GM18873 (cell line): ENCODE measurements around the gene RAI14.
"Not testable (repeated sequence)": the region's sequence is repeated elsewhere in the genome, so short reads cannot be mapped to it uniquely, and the experiment has no call there.

Experiments used
- ATAC-seq: cut with Tn5 transposase; IDR thresholded peaks from one replicate; pipeline ENCODE4 v1.9.1; 2021; ENCODE audit warnings: mild to moderate bottlenecking, moderate library complexity, moderate number of reproducible peaks; ENCODE audit not compliant: unreplicated experiment, low FRiP score

The RAI14 gene

GRCh38 chr5:34697308-34698108 is 41.4 kb downstream of the RAI14 start:
- ATAC-seq = no peak

DNA sequence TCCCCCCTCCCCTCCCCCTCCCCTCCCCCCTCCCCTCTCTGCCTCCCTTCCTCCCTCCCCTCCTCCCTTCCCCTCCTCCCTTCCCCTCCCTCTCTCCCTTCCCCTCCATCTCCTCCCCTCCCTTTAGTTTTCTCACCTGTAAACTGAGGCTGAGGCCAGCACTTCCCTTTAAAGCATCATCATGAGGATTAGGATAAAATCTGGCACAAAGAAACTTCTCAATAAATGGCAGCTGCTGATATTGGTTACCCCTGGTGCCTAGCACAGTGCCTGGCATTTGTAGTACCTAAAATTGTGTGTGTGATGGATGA is 41.9 kb downstream of the RAI14 start:
- ATAC-seq = no peak

GRCh38 chr5:34698754-34699153 is 42.6 kb downstream of the RAI14 start:
- no peak for ATAC-seq

DNA sequence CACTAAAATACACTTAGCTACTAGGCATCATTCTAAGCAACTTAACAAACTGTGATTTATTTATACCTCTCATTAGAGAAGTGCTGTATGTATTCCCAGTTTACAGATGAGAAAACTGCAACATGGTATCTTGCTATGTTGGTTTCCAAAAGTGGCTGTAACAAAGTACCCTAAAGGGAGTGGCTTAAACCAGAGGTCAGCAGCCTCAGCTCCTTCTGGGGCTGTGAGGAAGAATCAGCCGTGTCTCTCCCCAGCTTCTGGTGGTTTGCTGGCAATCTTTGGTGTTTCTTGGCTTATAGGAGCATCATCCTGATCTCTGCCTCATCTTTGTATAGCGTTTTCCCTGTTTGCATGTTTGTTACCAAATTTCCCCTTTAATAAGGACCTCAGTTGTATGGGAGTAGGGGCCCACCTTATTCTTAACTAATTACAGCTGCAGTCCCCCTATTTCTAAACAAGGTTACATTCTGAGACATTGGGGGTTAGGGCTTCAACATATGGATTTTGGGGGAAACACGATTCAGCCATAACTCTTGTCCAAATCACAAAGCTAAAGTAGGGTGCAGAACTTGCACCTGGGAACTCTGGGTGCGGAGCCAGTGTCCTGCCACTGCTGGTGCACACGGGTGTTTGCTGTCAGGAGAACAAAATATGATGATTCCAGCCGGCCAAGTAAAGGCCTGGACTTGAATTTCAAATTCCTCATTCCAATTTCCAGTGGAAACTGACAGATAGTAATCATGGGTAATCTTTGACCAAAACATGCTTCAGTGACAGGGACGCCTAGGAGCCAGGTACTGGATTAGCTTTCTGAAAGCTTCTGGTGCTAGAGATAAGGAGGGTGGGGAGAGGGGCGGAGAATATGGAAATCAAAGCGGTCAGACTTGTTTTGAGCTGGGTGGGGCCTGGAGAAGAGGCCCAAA is 43.3 kb downstream of the RAI14 start:
- no peak for ATAC-seq

- no peak for ATAC-seq
Measured at GRCh38 chr5:34700078-34700452, 43.9 kb downstream of the RAI14 start.

DNA sequence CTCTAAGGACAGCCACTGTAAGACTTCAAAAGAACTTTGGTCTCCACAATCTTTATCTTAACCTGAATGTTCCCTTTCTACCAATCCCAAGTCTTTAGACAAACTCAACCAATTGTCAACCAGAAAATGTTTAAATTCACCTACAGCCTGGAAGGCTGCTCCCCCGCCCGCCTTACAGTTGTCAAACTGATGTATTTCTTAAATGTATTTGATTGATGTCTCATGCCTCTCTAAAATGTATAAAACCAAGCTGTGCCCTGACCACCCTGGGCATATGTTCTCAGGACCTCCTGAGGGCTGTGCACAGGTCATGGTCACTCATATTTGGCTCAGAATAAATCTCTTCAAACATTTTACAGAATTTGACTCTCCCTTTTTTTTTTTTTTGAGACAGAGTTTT is 45.3 kb downstream of the RAI14 start:
- not testable (repeated sequence) for ATAC-seq

- ATAC-seq = no peak
Measured at GRCh38 chr5:34703767-34704713, 47.9 kb downstream of the RAI14 start.

GRCh38 chr5:34706084-34706483 is 50.0 kb downstream of the RAI14 start:
- ATAC-seq = no peak

DNA sequence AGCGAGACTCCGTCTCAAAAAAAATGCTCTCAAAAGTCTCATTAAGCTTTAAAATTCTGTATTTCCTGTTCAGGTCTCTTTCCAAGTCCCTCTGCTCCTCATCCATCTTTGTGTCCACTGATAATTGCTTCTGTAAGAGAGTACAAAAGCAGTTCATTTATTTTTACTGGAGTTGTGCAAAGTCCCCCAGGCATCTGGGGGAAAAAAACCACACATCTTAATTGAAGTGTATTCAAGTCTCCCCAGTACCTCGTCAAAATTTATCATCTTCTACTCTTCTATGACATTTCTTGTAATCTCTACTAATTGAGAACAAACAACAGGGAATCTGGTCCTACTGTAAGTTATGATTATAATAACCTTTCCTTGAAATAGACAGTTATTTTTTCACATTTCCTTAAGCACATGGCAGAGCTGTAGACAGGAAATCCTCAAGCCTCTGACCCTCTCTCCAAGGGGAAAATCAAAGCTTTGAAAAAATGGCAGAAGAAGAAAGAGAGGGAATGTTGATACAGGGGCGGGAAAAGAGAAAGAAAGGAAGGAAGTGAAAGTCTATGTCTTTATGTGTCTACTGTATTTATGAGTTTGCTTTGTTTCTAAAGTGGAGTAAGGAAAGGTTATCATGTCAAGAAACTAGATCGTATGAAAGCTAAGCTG is 51.5 kb downstream of the RAI14 start:
- ATAC-seq = no peak

- ATAC-seq = no peak
Measured at GRCh38 chr5:34708777-34709176, 52.6 kb downstream of the RAI14 start.

GRCh38 chr5:34709861-34710673 is 53.9 kb downstream of the RAI14 start:
- no peak for ATAC-seq

DNA sequence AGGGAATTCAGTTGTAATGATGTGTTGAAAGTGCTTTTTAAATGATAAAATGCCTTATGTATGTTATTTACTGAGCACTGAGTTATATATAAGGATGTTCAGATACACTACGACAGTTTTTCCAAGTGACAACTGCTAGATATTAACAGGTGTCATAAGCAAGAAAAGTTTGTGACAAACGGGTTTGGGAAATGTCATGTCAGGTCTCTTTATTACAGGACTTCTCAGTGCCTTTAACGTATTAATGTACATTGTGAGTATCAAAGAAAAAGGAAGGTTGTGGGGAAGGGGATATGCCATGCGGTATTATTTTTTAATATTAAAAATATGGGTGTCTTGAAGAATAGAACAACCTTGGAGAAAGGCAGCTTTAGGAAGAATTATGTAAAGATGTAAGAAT is 56.4 kb downstream of the RAI14 start:
- no peak for ATAC-seq

DNA sequence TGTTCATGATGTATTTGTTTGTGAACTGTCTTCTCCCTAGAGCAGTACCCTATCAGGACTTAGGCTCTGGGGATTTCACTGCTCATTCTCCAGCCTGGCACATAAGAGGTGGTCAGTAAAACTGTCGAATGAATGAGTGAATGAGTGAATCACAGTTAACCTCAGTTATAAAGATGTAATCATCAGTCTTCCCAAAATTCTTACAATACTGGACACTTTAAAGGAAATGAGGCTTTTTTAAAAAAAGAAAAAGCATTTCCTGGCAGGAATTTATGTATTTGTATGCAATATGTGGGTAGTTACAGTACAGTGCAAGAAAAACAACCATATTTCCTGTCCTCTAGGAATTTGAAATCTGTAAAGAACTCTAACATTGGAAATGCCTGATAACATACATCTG is 59.6 kb downstream of the RAI14 start:
- no peak for ATAC-seq

DNA sequence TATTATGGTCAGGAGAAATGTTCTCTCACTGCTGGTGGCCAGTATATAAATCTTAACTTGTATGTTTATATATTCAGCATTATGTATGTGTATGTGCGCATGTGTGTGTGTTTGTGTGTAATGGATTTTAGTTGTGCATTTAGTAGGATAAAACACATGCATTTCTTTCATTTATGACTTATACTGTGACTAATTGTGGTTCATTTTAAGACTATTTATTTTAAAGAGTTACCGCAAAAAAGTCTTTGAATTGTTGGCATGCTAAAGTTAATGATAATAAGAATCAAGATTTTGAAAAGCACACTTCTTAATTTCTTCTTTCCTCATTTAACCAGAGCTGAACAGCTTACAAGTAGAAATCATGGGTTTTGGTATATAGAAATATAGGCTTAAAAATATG is 60.9 kb downstream of the RAI14 start:
- ATAC-seq = no peak

DNA sequence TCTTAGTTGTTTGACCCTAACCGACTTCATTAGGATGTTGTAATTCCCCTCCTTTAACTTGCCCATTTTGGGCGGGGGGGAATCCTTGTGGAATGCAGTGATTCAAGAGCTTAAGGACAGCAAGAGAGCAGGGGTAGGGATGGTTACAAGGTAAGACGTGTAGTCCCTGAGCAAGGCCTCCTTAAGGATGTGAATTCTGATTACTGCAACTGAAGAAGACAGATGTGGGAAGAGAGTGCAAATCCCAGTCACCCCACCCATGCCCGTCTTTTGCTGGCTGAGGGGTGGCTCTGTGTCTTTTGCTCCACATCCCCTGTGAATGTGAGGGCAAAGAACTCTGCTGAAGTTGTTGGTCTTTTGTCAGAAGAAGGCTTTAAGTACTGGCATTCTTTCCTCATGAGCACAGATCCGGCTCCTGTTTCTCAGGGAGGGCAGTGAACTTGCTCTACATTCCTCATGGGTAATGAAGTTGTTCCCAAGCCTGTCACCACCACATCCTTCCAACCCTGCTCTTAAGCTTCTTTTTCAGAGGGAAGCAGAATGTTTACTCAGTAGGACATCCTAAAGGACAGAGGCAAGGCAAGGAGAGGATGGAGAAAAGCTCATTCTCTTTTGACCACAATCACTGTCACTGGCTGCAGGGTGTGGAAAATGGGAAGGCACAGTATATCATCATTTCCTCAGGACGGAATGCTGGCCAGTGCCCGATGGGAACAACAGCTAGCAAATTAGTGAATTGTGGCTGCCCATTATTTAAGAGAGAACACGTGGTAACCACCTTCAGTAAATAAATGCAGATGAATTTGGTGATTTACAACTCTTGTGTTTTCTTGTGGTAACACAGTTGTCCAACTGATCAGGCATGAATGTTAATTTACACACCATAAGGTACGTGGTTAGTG is 61.5 kb downstream of the RAI14 start:
- no peak for ATAC-seq

DNA sequence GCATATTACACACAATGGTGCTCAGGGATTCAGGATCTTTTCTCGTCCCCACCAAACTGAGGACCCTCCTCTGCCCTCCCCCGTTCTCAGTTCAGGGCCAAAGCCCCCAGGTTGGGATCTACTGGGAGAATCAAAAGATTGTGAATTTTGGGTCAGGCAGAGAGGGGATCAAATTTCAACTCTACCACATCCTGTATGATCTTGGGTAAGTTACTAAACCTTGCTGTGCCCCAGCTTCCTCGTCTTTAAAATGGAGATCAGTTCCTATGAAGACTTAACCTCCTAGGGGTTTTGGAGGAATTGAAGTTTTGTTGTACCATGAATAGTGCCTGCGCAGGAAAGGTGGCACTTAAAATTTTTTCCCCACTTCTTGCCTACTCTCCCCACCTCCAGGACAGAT is 62.4 kb downstream of the RAI14 start:
- no peak for ATAC-seq

DNA sequence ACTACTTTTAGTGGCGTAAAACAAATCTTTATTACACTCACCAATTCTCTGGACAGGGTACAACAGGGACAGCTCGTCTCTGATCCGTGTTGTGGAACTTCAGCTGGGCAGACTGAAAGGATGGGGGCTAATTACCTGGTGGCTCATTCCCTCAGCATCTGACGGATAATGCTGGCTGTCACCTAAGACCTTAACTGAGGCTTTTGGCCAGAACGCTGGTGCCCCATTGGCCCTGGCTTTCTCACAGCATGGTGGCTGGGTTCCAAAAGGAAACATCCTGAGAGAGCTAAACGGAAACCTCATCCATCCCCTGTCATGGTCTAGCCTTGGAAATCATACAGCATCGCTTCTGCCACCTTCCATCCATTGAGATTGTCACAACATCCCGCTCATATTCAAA is 62.9 kb downstream of the RAI14 start:
- no peak for ATAC-seq

DNA sequence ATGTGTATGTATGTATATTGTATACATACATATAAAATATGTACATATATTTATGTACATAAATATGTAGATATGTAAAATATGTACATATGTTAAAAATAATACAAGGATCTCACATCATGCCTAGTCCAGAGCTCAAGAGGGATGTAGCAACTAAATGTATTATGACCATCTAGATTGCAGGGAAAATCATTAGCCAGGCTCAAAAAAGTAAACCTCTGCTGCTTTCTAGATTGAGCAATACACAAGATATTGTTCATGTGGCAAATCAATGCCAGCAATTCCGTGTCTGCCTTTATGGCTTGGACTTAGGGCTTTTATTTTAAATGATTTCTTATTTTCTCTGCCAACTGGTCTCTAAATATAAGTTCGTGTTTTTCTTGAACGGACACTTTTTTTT is 65.2 kb downstream of the RAI14 start:
- no peak for ATAC-seq
